IPS DF 6.9 (cell line): ENCODE data around the gene HOXA9.

ENCODE experiments used
- DNase-seq: peaks from one replicate; pipeline ENCODE4 v3.0.0-alpha.2; 2013; ENCODE audit warnings: low read depth, low spot score
- H3K27ac ChIP-seq: one replicate; pipeline ENCODE4 v1.5.1; 2013; ENCODE audit warnings: low read length, control low read depth
- H3K27me3 ChIP-seq: 2 replicates; pipeline ENCODE4 v1.6.1; 2013; ENCODE audit warnings: mild to moderate bottlenecking, low read length; ENCODE audit not compliant: control insufficient read depth, insufficient read depth
- H3K36me3 ChIP-seq: 2 replicates; pipeline ENCODE4 v1.6.1; 2013; ENCODE audit warnings: low read length; ENCODE audit not compliant: control insufficient read depth, insufficient read depth
- H3K4me1 ChIP-seq: 2 replicates; pipeline ENCODE4 v1.6.1; 2013; ENCODE audit warnings: low read length; ENCODE audit not compliant: control insufficient read depth, insufficient read depth
- H3K4me3 ChIP-seq: 2 replicates; pipeline ENCODE4 v1.5.1; 2013; ENCODE audit warnings: mild to moderate bottlenecking, low read length
- H3K9me3 ChIP-seq: 2 replicates; pipeline ENCODE4 v1.6.1; 2013; ENCODE audit warnings: low read length, inconsistent platforms; ENCODE audit not compliant: control insufficient read depth, insufficient read depth
- WGBS: extraction: QIAGEN DNeasy Blood & Tissue Kit; methylation state at CpG from one replicate; pipeline ENCODE4 v1.1.7; 2013; ENCODE audit warnings: mixed read lengths, missing lambda C conversion rate; ENCODE audit not compliant: insufficient read length, insufficient coverage; 5-methylcytosine and 5-hydroxymethylcytosine counted together

The HOXA9 gene

DNA sequence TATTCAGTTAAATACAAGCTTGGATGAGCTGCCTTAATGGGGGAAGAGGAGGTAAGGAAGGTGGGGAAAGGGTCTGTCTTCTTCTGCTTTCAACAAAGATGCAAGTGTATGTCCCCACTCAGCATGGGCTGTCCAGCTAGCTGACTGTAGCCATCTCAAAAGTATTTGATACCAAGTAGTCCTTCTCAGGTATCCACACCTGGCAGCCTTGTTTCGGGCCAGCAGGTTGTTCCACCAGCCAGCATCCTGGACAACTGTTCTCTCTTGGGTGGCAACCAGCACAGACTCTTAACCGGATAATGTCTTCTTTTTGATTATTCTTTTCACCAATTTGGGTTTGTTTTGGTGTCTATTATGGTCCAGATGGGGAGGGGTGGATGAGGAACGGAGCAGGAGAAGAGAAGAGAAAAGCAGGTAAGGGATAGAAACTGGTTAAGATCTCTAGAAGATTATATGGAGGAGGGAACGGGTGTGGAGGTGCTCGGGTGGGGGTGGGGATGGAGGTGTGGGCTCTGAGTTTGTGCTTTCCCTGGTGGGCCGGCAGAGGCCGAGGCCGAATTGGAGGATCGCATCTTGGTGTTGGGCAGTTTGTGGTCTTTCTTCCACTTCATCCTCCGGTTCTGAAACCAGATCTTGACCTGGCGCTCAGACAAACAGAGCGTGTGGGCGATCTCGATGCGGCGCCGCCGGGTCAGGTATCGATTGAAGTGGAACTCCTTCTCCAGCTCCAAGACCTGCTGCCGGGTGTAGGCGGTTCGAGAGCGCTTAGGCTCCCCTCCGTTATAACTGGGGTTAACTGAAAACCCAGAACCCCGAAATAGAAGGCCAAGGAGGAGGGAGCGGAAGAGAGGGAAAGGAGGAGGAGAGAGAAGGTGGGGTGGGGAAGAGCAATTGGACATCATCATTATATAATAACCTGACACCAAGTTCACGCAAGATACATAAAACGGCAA, 36.3 kb downstream of the HOXA9 start:
- Histone ChIP-seq H3K4me3 (no peak overlapping the region), H3K27ac (no peak overlapping the region), H3K4me1 (no peaks in the 10 kb centered on the region), H3K9me3 (no peaks in the 10 kb centered on the region), H3K27me3 (peaks cover 96% of the 10 kb centered on the region), H3K36me3 (no peaks in the 10 kb centered on the region; the same call in 1 of the 2 replicates)
- DNase-seq, result no peak
- no CpG with 5 or more reads among the region's 28 CpGs for WGBS

DNA sequence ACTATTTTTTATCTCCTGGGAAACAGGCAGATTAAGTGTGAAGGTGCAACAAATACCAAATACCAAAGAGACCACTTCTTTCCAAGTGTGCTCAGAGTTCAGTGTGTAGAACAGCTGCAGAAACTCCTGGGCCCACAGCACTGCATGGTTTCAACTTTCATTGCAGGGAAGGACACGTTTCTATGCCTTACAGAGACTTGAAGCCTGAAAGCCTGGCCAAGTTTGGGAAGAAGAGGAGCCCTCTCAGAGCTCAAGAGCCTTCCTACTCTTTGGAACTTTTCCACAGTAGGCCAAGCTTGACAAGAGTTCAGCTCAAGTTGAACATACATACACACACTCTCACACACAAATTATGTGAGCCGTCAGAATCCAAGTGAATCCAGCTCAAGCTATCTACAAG, 37.3 kb downstream of the HOXA9 start:
- H3K27ac ChIP-seq, result no peak overlapping the region
- H3K4me1 ChIP-seq, result no peaks in the 10 kb centered on the region
- no peaks in the 10 kb centered on the region; the same call in 1 of the 2 replicates for H3K36me3 ChIP-seq
- no peak overlapping the region for H3K4me3 ChIP-seq
- no CpG with 5 or more reads among the region's 2 CpGs for WGBS
- no peaks in the 10 kb centered on the region for H3K9me3 ChIP-seq
- H3K27me3 ChIP-seq, result peaks cover 97% of the 10 kb centered on the region
- DNase-seq, result no peak

DNA sequence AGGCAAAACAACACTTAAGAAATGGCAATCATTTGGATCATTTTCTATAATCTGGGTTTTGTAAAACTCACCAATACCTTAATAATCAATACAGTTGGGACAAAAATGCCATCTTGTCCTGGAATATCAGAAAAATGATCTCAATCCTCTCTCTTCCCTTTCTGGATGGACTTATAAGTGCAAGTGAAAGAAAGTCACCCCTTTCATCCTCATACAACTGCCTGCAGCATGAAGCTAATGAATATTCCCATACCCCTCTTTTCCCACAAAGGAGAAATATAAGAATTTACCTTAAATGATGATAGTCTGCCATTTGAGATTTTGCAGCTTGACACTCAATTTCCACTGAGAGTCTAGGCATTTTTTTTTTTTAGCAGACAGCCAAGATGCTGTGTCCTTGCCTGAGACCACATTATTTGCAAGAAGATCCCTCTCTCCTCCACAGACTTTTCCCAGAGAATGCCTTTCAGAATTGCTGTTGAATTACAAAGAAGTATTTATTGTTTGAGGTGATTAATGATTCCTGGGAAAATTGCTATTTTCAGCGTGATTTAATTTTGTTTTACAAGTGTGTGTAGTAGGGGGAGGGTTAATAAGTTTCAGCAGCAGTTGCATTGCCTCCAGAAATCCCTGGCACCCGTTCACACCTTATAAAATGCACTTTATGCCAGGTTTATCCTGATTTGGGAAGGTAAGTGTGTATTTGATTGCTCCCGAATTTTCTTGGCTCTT, 38.6 kb downstream of the HOXA9 start:
- DNase-seq, result no peak
- 100% methylated on average over 1 of the region's 3 CpGs for WGBS
- Histone ChIP-seq H3K27ac (no peak overlapping the region), H3K9me3 (no peaks in the 10 kb centered on the region), H3K4me3 (no peak overlapping the region), H3K27me3 (peaks cover 97% of the 10 kb centered on the region), H3K36me3 (no peaks in the 10 kb centered on the region; the same call in 1 of the 2 replicates), H3K4me1 (no peaks in the 10 kb centered on the region)

DNA sequence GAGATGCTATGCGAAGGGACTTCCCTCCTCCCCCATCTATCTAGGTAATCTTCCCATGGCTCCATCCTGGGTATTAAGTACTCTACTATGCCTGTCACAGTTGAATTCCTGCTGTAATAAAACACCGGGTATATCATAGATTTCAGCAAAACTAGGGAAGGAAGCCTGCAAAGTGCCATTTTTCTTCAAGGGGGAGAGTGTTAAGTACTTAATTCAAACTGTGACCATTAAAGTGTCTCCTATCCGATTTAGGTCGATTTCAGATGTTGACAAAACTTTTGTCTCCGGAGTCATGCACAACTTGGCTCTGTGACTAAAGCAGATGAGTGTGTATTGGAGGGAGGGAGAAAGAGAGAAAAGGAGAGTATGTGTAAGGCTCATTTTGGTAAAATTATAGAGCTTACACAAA, 39.3 kb downstream of the HOXA9 start:
- Histone ChIP-seq H3K4me3 (no peak overlapping the region), H3K36me3 (no peaks in the 10 kb centered on the region; the same call in 1 of the 2 replicates), H3K9me3 (no peaks in the 10 kb centered on the region), H3K27me3 (peaks cover 97% of the 10 kb centered on the region), H3K27ac (no peak overlapping the region), H3K4me1 (no peaks in the 10 kb centered on the region)
- no peak for DNase-seq
- no CpG with 5 or more reads among the region's 5 CpGs for WGBS

DNA sequence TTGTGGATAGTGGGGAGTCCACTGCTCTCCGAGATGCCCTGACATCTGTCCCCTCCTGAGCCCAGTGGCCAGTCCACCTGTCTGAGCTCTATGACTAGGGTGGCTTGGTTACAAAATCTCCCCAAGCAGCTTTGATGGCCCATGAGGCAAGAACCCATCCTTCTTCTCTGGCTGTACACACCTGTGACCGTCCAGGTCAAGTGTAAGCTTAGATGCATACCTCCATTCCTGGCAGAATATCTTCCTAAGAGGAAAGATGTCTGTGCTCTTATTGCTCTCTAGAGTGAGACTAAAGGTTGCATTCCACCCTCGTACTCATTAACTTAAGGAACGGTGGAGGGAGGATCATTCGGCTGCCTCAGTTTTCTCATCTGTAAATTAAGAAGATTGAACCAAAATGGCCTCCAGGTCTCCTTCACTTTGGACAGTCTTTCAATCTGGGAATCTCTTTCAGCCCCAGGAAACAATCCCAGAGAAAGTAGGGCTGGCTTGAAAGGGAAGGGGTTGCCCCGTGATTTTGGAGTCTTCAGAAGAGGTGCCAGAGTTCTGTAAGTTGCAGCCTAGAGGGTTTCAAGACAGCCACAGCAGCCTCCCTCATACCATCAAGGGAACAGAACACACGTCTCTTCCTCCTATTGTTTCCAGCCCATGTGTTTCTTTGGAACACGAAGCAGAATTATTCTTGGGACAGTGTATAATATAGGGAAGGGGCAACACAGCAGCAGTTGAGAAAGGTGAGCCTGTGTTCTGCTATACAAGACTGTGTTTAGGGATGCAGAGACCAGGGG, 40.2 kb downstream of the HOXA9 start:
- Histone ChIP-seq H3K27me3 (peaks cover 100% of the 10 kb centered on the region), H3K4me3 (no peak overlapping the region), H3K36me3 (no peaks in the 10 kb centered on the region; the same call in 1 of the 2 replicates), H3K9me3 (no peaks in the 10 kb centered on the region), H3K4me1 (no peaks in the 10 kb centered on the region), H3K27ac (no peak overlapping the region)
- WGBS, result no CpG with 5 or more reads among the region's 8 CpGs
- DNase-seq, result no peak

DNA sequence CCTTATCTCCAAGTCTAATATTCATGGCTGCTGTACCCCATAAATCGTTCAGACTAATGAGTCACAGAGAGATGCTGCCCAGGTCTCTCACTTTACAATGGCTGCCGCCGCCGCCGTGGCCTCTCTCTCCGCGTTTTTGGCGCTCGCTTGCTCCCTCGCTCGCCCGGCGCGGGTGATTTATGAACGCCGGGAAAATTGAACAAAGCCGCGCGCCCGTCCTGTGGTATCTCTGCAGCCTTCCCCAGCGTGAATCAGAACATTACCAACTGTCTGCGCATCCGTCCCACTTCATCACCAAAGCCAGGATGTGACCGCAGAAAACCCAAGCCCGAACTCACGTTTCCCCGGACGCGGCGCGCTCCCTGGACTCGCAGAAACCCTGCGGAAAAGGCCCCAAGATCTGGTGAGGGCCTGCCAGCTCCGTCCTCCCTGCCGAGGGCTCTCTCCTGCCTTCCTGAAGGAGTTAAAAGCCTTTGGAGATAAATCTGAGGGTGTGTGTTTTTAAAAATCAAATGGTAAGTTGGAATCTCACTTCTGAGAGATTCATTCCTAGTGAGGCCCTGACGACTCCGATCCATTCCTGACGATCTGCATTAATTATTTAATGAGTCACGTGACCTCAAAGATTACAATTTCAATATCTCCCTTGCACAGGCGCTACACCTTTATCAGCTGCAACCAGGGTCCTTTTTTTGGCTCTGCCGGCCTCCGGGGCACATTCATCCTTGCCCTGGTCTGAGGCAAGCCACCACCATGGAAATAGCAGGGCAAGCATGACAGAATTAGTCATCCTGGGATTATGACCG, 41.0 kb downstream of the HOXA9 start:
- Histone ChIP-seq H3K9me3 (no peaks in the 10 kb centered on the region), H3K27ac (no peak overlapping the region), H3K4me1 (no peaks in the 10 kb centered on the region), H3K4me3 (no peak overlapping the region), H3K36me3 (no peaks in the 10 kb centered on the region), H3K27me3 (peaks cover 100% of the 10 kb centered on the region)
- WGBS, result no CpG with 5 or more reads among the region's 43 CpGs
- no peak for DNase-seq

DNA sequence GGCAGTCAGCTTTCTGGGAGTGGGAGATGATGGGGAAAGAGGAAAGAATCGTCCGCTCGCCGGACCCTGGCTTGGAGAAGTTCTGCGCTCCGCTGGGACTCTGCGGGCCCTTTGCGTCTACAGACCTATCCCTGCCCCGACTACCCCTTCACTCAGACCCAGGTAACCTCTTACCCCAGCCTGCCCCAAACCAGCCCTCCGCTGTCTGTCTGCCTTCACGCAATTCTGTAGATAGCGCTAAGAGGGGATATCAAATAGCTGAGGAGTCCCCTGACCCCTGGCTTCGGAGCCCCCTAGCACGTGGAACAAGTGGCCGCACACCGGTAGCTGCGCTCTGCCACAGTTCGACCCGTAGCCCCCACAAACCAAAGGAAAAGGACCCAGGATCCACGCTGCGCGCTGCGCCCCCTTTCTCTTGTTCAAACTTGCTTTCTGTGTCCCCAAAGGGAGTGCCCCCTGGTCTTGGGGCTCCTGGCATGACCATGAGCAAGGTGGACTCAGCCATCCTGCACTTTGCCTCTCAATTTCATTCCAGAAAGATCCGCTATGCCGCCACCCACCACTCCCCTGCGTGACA, 41.8 kb downstream of the HOXA9 start:
- Histone ChIP-seq H3K9me3 (no peaks in the 10 kb centered on the region), H3K27ac (no peak overlapping the region), H3K4me1 (no peaks in the 10 kb centered on the region), H3K4me3 (no peak overlapping the region), H3K27me3 (peaks cover 99% of the 10 kb centered on the region), H3K36me3 (no peaks in the 10 kb centered on the region)
- no peak for DNase-seq
- WGBS, result no CpG with 5 or more reads among the region's 26 CpGs

DNA sequence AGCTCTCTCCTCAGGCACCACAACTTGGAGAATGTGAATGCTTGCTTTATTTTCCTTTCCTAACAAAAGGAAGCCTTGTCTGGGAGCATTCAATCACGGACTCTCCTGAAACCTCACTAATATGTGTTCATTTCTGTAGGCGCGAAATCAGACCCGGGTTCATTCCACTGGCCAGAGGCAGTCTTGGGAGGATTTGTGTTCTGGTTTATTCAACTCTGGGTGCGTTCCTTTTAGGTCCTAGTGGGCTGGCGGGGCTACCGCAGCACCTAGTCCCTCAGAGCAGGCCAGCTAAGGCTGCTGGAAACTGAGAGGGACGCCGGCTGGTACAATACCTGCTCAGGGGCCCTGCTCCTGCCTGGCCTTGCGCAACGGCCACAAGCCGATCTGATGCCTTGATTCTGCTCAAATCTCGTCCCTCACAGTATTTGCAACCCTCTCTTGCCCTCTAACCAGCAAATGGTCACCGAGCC, 42.3 kb downstream of the HOXA9 start:
- Histone ChIP-seq H3K27me3 (peaks cover 99% of the 10 kb centered on the region), H3K36me3 (no peaks in the 10 kb centered on the region), H3K9me3 (no peaks in the 10 kb centered on the region), H3K27ac (no peak overlapping the region), H3K4me1 (no peaks in the 10 kb centered on the region), H3K4me3 (no peak overlapping the region)
- no CpG with 5 or more reads among the region's 14 CpGs for WGBS
- no peak for DNase-seq

DNA sequence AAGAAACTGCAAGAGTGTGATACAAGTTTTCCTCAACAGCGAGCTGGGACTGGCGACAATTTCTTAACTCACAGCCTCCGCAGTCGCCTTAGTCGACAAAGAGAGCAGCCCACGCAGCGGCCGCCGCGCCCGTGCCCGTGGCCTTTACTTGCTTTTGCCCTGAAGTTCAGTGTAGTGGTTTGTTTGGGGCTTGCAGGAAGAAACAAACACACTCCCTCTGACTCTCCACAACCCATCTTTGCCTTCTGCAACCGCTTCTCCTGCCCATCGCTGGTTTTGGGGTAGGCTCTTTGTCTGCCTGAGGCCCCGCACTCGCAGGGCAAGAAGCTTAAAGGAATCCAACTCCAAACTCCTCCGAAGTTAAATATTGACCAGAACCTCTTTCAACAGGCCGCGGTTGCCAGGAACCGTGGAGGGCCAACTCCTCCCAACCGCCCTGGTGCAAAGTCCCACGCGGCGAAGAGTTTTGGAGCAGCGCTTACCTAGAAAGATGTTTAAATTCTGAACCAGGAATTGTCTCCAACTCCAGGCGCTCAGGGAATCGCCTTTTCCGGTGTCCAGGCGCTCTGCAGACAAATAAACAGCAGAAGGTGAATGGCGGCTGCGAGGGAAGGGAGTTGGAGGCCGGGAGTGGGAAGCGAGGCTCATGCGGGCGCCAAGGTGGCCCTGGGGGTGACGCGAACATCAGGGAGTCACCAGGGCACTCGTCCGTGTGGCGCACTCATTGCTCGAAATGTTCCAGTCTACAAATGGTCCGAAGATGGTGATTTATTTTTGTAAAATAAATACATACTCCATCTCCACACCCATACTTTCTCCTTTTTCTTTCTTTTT, 43.0 kb downstream of the HOXA9 start:
- no peak overlapping the region for H3K4me3 ChIP-seq
- WGBS, result no CpG with 5 or more reads among the region's 42 CpGs
- H3K36me3 ChIP-seq, result no peaks in the 10 kb centered on the region
- DNase-seq, result no peak
- peaks cover 2% of the 10 kb centered on the region; the same call in 1 of the 2 replicates for H3K4me1 ChIP-seq
- H3K9me3 ChIP-seq, result no peaks in the 10 kb centered on the region
- H3K27me3 ChIP-seq, result peaks cover 99% of the 10 kb centered on the region
- H3K27ac ChIP-seq, result no peak overlapping the region
